OCI-LY7 (cell line): ENCODE results near the gene NR3C1.

ENCODE experiments used
- EZH2phosphoT487 ChIP-seq: fragments of 200-600 bp; sonication (generic); IDR thresholded peaks from 2 replicates; pipeline ENCODE4 v1.6.1; 2018; ENCODE audit warnings: low read depth, borderline replicate concordance, mild to moderate bottlenecking, mixed run types, antibody characterized with exemption, low read length, moderate library complexity, mixed read lengths
- TF ChIP-seq, protein P1 (sequence below): fragments of 200-600 bp; sonication (generic); conservative IDR thresholded peaks from 2 replicates; pipeline ENCODE4 v1.5.1; 2014; ENCODE audit warnings: mild to moderate bottlenecking, antibody characterized with exemption, low read length, moderate library complexity, mixed read lengths

DNA sequence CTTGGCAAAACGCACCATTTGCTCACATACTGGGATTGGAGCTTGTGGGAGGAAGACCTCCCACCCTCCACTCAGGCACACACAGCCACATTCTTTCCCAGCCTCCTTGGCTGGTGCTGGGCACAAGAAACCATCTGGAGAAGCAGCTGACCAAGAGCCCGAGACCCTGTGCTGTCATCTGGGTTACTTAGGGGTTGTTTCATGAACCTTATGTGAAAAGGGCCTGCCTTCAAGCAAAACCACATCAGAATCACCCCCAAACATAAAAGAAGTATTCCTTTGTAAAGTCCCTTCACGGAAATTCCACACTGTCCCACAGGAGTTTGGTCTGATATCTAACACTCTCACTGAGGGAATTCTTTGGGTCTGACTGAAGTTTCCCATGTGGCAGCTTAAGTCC lies 172.1 kb downstream of the NR3C1 start:
- TF ChIP-seq, protein P1, sequence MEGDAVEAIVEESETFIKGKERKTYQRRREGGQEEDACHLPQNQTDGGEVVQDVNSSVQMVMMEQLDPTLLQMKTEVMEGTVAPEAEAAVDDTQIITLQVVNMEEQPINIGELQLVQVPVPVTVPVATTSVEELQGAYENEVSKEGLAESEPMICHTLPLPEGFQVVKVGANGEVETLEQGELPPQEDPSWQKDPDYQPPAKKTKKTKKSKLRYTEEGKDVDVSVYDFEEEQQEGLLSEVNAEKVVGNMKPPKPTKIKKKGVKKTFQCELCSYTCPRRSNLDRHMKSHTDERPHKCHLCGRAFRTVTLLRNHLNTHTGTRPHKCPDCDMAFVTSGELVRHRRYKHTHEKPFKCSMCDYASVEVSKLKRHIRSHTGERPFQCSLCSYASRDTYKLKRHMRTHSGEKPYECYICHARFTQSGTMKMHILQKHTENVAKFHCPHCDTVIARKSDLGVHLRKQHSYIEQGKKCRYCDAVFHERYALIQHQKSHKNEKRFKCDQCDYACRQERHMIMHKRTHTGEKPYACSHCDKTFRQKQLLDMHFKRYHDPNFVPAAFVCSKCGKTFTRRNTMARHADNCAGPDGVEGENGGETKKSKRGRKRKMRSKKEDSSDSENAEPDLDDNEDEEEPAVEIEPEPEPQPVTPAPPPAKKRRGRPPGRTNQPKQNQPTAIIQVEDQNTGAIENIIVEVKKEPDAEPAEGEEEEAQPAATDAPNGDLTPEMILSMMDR = no peak
- TF ChIP-seq EZH2phosphoT487 = no peak
